ENCODE measurements around the gene JAKMIP2.
"Not testable (repeated sequence)": the region's sequence is repeated elsewhere in the genome, so short reads cannot be mapped to it uniquely, and the experiment has no call there.

JAKMIP2 gene

DNA sequence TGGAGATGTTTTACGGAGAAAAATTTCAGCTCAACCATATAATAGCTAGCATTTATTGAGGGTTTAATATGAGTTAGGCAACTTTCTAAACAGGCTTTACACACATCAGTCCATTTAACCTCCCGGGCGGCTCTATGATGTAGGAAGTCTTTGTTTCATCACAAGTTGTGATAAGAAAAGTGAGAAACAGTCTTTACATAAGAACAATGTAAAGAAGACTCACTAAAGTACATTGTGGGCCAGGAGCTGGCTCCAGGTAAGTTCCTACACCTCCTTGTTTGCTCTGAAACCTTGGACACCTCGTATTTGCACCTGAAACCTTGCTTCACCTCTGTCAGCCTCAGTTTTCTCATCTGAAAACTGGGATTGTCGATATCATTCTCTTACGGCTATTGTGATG is 116.1 kb downstream of the JAKMIP2 start:
- DNase-seq (ENCODE audit: extremely low read depth in 1 of 2, low read depth in 1 of 2): no peak

- DNase-seq (ENCODE audit: extremely low read depth in 1 of 2, low read depth in 1 of 2): no peak
Measured at GRCh38 chr5:147661541-147661940, 121.0 kb downstream of the JAKMIP2 start.

DNA sequence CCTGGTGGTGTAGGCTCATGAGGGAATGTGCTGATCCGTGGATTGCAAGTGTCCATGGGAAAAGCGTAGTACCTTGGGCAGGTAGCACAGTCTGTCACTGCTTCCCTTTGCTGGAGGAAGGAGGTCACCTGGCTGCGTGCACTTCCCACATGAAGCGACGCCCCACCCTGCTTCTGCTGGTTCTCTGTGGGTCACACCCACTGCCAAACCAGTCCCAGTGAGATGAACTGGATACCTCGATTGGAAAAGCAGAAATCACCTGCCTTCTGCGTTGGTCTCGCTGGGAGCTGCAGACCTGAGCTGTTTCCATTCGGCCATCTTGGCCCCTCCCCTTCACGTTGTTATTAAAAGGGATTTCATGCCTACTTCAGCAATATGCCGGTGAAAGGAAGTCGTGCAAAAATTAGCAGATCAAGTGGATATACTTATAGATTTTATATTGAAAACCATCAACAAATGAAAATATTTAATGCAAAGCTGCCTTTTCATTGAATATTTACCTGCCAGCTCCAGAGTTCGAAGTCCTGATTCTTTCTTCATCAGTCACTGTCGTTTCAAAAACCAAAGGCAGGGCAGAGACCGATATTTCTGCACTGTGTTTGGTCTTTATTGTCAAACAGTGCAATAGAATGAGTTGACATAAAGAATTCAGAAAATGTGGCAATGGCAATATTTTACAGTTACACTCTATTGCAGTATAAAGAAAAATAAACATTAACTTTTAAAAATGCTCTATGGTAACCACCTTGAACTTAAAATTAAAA is 123.2 kb downstream of the JAKMIP2 start:
- no peak for DNase-seq (ENCODE audit: extremely low read depth in 1 of 2, low read depth in 1 of 2)

DNA sequence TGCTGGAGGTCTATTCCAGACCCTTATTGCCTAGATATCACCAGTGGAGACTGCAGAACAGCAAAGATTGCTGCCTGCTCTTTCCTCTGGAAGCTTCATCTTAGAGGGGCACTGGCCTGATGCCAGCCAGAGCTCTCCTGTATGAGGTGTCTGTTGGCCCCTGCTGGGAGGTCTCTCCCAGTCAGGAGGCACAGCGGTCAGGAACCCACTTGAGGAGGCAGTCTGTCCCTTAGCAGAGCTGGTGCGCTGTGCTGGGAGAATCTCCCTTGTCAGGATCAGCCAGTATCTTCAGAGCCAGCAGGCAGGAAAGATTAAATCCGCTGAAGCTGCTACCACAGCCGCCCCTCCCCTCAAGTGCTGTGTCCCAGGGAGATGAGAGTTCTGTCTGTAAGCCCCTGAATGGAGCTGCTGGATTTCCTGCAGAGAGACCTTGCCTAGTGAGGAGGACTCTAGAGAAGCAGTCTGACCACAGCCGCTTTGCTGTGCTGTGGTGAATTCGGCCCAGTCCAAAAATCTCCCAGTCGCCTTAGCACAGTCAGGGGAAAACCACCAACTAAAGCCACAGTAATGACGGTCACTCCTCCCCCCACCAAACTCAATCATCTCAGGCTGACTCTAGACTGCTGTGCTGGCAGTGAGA is 124.1 kb downstream of the JAKMIP2 start:
- DNase-seq (ENCODE audit: extremely low read depth in 1 of 2, low read depth in 1 of 2): no peak

GRCh38 chr5:147648597-147648996 is 133.9 kb downstream of the JAKMIP2 start:
- no peak for DNase-seq (ENCODE audit: extremely low read depth in 1 of 2, low read depth in 1 of 2)

DNA sequence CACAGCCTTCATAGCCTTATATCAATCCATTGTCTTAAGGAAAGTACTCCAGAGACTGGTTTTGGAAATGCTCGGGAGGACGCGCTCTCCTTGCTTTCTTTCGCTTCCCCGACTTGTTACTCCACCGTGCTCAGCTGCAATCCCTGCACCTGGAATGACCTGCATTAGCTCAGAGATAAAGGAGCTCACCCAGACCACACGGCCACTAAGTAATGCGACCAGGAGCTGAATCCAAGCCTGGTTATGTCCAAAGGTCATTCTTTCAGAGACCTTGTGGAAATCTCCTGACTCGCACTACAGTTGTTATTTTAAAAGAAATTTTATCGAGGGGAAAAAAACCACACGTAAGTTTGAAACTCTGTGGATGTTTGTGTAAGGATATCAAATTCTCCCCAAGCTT is 137.3 kb downstream of the JAKMIP2 start:
- DNase-seq (ENCODE audit: extremely low read depth in 1 of 2, low read depth in 1 of 2): no peak

DNA sequence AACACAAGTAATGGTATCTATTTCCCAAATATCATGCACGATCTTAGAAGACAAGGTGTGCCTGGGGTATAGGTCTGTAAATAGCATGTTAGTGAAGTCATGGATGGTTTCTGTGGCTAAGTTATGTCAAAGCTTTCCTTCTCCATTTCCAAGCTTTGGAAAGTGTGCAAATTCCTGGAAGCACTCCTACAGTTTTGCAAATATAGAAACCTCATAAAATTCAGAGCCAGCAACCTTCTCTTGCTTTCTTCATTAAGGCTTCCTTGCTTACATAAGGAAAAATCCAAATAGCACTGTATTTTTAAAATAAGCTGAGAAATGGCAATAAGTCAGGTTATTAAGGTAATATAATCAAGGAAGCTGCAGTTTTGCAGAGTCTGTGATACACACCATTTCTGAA is 138.1 kb downstream of the JAKMIP2 start:
- DNase-seq (ENCODE audit: extremely low read depth in 1 of 2, low read depth in 1 of 2): no peak

DNA sequence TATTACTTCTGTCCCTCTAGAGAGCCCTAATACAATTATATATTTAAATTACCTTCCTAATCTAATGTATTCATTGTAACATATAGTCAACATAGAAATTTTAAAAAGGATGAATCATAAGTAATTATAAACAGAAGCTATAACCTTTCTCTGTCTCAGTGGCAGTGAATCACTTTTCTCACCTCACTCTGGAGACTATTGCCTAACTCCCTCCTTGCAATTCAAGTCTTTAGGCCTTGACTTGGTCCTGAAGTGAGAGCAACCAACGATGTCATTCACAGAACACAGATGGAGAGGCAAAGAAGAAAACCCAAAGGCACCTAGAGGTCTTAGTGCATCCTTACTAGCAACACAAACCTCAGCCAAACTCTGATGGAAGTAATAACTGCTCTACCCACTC is 139.4 kb downstream of the JAKMIP2 start:
- DNase-seq (ENCODE audit: extremely low read depth in 1 of 2, low read depth in 1 of 2): no peak

GRCh38 chr5:147642666-147643065 is 139.9 kb downstream of the JAKMIP2 start:
- DNase-seq (ENCODE audit: extremely low read depth in 1 of 2, low read depth in 1 of 2): no peak

DNA sequence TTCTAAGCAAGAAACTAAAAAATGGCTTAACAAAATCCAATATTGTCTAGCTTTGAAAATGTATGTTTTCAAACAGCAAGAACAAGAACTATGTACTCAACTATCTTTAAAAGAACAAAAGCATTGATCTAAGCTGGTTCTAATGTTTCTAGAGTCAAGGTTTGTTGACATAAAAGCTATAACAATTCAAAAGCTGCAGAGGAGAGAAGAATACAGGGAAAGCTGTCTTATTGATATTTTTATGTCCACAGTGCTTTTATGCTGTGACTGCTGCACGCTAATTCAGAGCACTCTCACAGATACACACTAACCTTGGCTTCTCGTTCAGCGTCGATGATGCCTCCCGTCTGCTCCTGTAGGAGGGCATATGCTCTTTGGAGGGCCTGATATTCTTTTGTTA is 143.2 kb downstream of the JAKMIP2 start:
- no peak for DNase-seq (ENCODE audit: extremely low read depth in 1 of 2, low read depth in 1 of 2)

DNA sequence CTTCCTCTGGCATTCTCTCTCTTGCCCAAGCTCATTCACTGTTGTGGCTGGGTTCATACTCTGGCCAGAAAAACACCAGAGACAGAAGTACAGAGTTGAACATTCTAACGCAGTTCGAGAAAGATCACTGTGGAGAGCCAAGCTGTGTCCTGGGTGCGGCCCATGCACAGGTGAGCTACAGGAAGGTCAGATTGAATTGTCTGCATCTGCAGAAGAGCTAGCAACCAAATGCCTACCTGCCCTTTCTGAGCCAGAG is 145.9 kb downstream of the JAKMIP2 start:
- no peak for DNase-seq (ENCODE audit: extremely low read depth in 1 of 2, low read depth in 1 of 2)

DNA sequence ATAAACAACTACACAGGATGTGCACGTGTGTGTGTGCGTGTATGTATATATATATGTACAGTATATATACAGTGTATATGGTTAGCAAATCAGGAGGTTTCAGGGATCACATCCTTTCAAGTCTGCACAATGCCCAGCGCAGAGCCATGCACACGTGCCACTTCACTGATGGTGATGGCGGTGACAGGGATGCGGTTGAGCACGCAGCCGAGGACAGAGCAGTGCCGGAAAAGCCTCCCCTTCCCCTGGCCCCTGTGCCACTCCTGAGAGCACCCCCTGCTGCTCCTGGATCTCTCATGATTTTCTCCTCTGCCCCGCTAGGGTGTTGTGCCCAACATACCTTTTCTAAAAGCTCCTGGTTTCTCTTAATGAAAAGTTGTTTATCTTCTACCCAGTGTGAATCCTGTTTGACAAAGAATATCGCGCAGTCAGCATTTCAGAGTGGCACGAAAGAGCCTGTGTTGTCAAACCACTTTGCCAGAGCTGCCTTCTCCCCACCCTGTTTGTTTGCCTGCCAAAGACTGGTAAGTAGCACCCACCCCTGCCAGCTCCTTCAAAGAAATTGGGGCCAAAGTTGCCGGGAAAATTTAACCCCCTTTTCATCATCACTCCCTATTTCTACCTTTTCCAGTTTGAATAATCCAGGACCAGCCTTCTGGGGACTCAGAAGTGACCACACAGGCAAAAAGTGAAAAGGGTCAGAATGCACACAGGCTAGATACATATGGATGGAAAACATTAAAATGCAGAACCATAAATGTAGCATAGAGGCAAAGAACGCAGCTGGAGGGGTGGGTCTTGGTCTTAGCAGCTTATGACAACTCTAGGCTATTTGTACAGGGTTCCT is 146.4 kb downstream of the JAKMIP2 start:
- DNase-seq (ENCODE audit: extremely low read depth in 1 of 2, low read depth in 1 of 2): no peak

DNA sequence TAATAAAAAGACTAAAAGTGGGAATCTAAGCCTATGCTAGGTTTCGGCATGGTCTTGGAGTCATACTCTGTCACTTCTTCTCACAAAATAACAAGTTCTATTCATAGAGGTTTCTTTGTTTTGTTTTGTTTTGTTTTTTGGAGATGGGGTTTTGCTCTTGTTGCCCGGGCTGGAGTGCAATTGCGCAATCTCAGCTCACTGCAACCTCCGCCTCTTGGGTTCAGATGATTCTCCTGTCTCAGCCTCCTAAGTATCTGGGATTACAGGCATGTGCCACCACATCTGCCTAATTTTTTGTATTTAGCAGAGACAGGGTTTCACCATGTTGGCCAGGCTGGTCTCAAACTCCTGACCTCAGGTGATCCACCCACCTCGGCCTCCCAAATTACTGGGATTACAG is 147.1 kb downstream of the JAKMIP2 start:
- DNase-seq (ENCODE audit: extremely low read depth in 1 of 2, low read depth in 1 of 2): not testable (repeated sequence)

DNA sequence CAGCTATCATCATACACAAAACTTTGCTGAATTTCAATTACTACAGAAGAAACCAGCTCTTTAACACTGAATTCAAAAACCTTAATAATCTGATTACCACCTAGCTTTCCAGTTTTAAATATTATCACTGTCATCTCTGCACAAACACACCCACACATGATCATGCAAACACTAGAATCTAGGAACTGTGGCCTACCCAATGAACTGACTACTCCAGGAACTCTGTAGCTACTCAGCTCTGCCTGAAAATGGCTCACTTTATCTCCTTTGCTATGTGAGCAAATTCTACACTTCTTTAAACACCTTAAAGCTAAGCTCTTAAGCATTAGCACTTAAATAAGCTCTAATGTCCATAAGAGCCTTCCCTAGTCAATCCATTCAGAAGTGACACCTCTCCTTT is 149.4 kb downstream of the JAKMIP2 start:
- no peak for DNase-seq (ENCODE audit: extremely low read depth in 1 of 2, low read depth in 1 of 2)

DNA sequence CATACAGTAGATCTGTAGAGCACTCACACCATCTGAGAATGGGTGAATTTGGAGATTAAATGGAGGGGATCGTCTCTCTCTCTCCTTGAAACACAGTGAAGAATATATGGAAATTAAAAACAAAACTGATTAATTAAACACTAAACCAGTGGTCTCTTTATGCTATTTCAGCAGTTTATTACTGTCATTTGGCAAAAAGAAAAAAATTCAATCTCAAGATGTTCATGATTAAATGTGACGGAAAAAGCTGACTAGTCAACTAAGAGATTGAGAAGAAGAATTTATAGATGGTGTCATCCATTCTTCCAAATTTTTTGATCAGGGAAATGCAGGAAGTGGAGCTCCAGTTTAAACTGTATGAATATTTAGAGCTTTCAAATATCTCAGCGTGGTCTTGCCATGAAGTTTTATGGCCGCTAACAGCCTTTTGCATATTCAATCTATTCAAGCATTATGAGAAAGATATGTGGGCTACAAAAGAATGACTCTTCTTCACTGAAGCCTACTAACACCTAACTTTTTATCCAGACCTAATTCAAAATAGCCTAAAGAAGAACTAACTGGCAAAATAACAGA is 151.0 kb downstream of the JAKMIP2 start:
- no peak for DNase-seq (ENCODE audit: extremely low read depth in 1 of 2, low read depth in 1 of 2)

DNA sequence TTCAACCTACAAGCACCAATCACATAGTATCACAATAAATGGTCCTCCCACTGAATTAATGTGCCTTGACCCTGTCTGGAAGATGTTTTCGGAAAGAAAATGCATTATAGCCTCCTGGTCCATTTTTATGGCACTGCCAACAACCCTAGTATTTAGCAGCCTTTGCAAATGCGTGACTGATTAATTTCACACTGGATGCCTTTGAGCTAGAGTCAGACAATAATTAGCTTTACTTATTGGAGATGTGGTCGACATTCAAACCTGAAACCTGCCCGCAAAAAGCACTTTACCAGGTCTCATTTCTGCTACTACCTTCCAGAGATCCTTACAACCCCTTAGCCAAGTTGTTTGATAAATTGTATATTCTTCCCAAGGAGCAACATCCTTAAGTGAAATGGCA is 153.3 kb downstream of the JAKMIP2 start:
- no peak for DNase-seq (ENCODE audit: extremely low read depth in 1 of 2, low read depth in 1 of 2)

DNA sequence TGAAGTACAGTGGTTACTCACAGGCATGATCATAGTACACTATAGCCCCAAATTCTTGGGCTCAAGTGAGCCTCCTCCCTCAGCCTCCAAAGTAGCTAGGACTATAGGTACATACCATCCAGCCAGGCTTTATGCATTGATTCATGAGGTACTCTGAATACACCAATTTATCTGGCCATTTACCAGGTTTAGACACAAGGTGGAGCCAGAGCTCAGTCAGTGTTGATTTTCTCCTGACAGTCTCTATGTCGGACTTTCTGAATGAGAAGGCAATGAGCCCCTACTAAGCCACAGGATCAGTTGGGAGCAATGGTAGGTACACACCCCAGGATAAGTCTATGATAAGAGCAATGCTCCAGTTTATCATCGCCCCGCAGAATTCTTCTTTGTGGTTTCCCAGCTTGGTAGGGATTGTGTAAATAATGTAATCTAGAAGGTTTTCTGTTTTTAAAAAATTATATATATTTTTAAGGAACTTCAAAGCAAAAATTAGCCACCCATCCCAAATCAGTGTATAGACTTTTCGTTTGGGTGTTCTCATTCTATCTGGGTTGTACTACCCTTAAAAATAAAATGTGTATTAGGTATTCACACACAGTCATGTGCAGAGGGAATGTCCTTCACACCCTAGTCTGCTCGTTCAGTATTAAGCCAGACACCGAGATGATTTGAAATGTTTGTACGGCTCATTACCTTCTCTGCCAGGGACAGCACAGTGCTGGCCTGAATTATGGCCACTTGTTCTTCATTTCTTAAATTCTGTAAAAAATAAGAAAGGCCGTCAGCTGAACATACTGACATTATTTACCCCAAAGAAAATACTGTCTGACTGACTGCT is 154.3 kb downstream of the JAKMIP2 start:
- peak in 1 of 2 donors; percentile 15 for DNase-seq (ENCODE audit: extremely low read depth in 1 of 2, low read depth in 1 of 2)

- no peak for DNase-seq (ENCODE audit: extremely low read depth in 1 of 2, low read depth in 1 of 2)
Measured at GRCh38 chr5:147626464-147626863, 156.1 kb downstream of the JAKMIP2 start.

- DNase-seq (ENCODE audit: extremely low read depth in 1 of 2, low read depth in 1 of 2): no peak
Measured at GRCh38 chr5:147621016-147621415, 161.5 kb downstream of the JAKMIP2 start.

GRCh38 chr5:147619281-147619878 is 163.1 kb downstream of the JAKMIP2 start:
- DNase-seq (ENCODE audit: extremely low read depth in 1 of 2, low read depth in 1 of 2): no peak
